GM08714 (cell line): ENCODE data around the gene TBC1D2.

Source experiments
- H3K4me3 ChIP-seq: fragments of 200-500 bp; sonication (Bioruptor generic); 2 replicates; pipeline ENCODE4 v1.5.1; 2014; ENCODE audit warnings: mild to moderate bottlenecking, low read length, inconsistent platforms
- ZNF274 ChIP-seq: IDR thresholded peaks from 2 replicates; pipeline ENCODE4 v1.6.1; 2012; ENCODE audit warnings: mild to moderate bottlenecking, low read depth, low read length

Gene TBC1D2

GRCh38 chr9:98150721-98151120 lies 104.7 kb downstream of the TBC1D2 start:
- no peak for TF ChIP-seq ZNF274
- no peak overlapping the region for H3K4me3 ChIP-seq

- H3K4me3 ChIP-seq: no peak overlapping the region
- no peak for TF ChIP-seq ZNF274
Measured at GRCh38 chr9:98150164-98150563, 105.3 kb downstream of the TBC1D2 start.

- TF ChIP-seq ZNF274: no peak
- no peak overlapping the region for H3K4me3 ChIP-seq
Measured at GRCh38 chr9:98149422-98149821, 106.0 kb downstream of the TBC1D2 start.
